ENCODE data around the gene HIGD1B.

Gene HIGD1B

DNA sequence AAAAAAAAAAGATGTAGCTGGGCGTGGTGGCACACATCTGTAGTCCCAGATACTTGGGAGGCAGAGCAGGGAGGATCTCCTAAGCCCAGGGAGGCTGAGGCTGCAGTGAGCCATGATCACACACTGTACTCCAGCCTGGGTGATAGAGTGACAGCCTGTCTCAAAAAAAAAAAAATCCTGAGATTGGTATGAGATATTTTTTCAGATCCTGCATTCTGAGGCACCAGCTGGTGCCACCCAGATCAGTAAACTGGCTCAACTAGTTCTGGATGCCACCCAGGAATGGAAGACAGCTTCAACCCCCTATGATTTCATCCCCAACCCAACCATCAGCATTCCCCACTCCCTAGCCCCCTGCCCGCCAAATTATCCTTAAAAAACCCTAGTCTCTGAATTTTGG lies 10.5 kb upstream of the HIGD1B start:
- DNase-seq (ENCODE audit: low read depth) = no peak

DNA sequence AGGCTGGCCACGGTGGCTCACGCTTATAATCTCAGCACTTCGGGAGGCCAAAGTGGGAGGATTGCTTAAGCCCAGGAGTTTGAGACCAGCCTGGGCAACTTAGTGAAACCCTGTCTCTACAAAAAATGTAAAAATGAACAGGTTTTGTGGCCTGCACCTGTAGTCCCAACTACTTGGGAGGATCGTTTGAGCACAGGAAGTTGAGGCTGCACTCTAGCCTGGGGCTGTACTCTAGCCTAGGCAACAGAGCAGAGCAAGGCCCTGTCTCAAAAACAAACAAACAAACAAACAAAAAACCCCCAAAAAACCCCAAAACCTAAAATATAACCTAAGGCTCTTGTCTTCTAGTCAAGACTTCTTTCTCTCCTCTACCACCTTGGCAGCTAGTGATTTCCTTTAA lies 7.4 kb upstream of the HIGD1B start:
- DNase-seq (ENCODE audit: low read depth) = no peak

DNA sequence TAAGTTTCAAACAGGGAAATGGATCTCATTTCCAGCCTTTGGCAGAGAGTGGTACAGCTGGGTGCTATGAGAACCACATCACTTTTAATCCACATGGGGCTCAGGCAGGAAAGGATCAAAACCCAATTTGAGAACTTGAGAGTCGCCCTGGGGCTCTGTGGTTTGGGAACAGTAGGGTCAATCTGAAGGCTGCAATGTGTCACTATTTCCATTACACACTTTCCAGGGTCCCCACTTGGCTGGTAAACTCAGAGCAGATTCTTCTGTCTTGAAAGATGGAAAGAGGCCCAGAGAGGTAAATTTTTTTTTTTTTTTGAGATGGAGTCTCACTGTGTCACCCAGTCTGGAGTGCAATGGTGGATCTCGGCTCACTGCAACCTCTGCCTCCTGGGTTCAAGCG lies 6.7 kb upstream of the HIGD1B start:
- DNase-seq (ENCODE audit: low read depth) = no peak

- no peak for DNase-seq (ENCODE audit: low read depth)
Measured at GRCh38 chr17:44842748-44843147, 4.9 kb upstream of the HIGD1B start.

GRCh38 chr17:44844390-44844830 lies 3.3 kb upstream of the HIGD1B start:
- DNase-seq (ENCODE audit: low read depth) = no peak

DNA sequence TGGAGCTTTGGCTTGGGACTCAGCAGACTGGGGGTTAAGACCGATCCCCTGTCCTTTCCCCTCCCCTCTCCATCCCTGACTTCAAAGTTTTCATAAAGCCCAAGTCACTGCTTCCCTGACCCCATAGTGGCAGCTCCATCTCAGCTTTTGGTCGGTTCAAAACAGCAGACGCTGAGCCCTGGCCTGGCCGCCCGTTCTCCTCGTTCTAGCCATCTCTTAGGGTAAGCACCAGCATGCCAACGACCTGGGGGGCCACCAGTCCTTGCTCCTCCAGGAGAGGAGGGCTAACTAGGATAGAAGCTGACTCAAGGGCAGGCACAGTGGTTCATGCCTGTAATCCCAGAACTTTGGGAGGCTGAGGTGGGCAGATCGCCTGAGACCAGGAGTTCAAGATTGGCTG lies 1.5 kb upstream of the HIGD1B start:
- no peak for DNase-seq (ENCODE audit: low read depth)

GRCh38 chr17:44848257-44848795 lies 643 bp downstream of the HIGD1B start:
- no peak for DNase-seq (ENCODE audit: low read depth)

GRCh38 chr17:44848961-44849489 lies 1.3 kb downstream of the HIGD1B start:
- DNase-seq (ENCODE audit: low read depth) = no peak

DNA sequence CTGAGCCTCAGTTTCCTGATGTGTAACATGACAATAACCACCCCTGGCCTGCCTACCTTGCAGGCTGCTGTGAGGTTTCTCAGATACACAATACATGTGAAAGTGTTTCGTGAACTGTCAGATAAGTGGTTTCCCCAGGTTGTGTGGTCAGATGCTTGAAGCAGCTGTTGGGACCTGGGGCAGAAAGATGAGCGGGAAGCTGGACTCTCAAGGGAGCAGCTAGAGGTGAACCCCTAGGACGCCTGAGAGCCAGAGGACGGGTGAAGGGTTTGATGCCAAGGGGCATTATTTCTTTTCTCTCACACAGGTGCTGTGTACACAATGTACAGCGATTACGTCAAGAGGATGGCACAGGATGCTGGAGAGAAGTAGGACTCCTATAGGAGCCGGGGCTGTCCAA lies 2.3 kb downstream of the HIGD1B start:
- DNase-seq (ENCODE audit: low read depth) = no peak

DNA sequence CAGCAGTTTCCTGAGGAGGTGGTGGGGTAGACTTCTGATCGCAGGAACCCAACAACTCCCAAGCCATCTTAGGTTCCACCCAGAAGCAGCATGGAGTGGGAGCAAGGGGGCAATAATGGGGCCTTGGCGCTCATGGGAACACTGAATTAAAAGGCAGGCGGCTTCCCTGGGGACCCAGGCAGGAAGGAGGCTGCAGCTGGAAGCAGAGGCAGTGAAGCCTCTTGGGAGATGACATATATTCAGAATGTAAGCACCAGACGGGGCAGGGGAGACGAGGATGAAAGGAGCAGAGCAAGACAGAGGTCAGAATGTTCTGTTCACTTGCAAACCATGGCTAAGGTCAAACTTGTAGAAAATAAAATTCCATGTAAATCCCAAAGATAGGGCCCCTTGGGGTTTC lies 2.9 kb downstream of the HIGD1B start:
- no peak for DNase-seq (ENCODE audit: low read depth)

DNA sequence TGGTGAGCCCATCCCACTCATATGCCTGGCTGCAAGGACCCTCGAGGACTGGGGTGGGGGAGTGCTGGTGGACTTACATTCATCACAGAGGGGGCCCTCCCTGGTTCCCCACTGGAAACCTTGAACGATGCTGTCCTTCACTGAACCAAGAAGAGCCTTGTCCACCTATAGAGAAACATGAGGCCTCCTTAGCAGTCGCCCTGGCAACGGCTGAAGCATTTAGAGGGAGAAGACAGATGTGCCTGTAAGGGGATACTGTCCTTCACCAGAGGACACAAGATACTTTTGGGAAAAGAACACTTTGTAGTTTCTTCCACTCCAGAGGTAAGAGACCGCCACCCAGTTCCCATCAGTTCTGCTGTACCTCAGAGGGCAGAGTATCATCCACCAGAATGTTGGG lies 6.5 kb downstream of the HIGD1B start:
- no peak for DNase-seq (ENCODE audit: low read depth)

- no peak for DNase-seq (ENCODE audit: low read depth)
Measured at GRCh38 chr17:44859701-44860100, 12.0 kb downstream of the HIGD1B start.

DNA sequence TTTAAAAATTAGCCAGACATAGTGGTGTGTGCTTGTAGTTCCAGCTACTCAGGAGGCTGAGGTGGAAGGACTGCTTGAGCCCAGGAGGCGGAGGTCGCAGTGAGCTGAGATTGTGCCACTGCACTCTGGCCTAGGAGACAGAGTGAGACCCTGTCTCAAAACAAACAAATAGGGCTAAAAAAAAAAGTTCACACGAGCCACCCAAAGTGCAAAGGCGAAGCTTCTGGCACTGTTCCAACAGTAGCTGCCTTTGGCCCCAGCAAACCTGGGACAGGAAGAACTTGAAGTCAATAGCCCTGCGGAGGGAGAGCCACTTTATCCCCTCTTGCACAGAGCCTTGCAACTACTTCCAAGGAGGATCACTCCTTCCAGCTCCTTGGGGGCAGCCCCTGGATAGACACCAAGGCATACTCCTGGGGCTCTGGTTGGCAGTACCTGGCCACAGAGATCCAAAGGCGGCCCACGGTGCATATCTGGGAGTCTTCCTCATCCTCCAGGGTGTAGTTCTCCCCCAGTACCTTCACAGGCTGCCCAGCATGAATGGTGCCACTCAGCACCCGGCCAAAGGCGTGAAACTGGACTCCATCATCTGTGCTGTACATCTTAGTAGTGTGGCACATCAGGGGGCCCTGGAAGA lies 14.7 kb downstream of the HIGD1B start:
- DNase-seq (ENCODE audit: low read depth) = no peak

DNA sequence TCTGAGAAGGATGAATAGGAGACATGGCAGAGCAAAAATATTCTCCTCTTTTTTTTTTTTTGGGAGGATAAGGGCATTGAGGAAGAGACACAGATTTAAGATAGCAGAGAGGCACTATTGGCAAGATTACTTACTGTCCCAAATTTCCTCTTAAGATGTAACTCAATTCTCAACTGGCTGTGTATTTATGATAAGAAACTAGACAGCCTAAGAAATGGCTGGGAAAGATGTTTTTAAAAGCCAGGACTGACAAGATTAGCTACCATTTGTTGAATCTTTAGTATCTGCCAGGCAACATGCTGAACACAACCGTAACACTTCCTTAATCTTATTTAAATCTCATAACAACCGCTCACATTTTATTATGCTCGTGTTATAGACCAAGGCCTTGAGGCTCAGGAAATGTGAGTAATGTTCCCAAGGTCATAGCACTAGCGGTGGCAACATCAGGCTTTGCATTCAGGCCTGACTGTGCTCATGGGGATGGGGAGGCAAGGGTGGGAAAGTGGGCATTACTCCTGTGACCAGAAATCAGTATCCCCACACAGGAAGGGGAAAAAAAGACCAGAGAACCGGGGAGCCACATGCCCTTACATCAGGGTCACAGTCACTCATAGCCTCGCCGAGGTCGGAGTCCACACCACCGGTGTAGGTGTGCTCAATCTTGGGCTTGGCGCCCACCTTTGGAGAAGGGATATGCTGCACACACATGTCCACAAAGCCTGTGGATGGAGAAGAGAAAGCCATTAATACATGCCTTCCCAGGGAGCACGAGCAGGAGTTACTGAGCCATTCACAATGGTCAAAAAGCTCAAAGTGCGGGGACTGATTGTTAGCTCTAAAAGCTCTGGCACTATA lies 15.6 kb downstream of the HIGD1B start:
- DNase-seq (ENCODE audit: low read depth) = no peak

DNA sequence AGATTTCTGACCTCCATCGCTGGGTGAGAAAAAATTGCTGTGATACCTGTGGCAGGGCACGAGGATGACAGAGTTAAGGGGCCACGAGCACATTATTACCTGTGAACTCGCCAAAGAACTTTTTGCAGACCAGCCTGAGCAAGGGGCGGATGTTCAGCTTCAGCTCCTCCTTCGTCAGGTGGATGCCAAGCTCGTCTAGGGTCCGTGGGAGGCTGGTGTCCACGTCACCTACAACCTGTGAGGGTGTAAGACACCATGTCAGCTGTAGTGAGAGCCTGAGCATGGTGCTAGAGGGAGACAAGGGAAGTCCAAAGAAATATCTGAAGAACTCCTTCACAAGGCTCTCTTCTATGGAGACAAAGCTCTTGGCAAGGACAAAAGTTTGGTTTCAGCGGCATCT lies 17.1 kb downstream of the HIGD1B start:
- no peak for DNase-seq (ENCODE audit: low read depth)

GRCh38 chr17:44865231-44865660 lies 17.6 kb downstream of the HIGD1B start:
- DNase-seq (ENCODE audit: low read depth) = peak; percentile 60

DNA sequence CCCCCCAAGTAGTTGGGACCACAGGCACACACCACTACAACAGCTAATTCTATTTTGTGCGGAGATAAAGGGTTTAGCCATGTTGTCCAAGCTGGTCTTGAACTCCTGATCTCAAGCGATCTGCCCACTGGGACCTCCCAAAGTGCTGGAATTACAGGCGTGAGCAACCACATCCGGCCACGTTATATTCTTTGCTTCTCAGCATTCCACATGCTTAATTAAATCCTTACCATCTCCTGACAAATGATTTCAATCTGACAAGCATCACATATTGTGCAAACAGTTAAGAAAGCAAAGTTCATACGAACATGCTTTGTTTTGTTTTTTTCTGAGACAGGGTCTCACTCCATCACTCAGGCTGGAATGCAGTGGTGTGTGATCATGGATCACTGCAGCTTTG lies 18.2 kb downstream of the HIGD1B start:
- no peak for DNase-seq (ENCODE audit: low read depth)

DNA sequence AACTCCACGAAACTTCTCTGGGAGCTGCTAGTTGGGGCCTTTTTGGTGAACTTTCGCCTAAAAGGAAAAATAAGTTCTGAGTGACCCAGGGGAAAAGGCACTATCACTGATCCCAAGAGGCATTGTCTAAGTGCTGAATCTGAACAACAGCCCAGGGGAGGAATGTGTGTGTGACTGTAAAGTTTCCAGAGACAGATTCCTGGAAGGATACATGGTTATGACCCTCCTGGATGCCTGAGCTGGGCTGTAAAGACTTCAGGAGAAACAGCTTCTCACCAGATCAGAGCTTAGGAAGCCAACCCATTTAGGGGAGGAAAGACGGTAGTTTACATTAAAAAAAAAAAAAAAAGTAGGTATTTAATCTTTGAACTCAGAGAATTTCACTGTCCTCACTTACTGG lies 20.2 kb downstream of the HIGD1B start:
- no peak for DNase-seq (ENCODE audit: low read depth)

DNA sequence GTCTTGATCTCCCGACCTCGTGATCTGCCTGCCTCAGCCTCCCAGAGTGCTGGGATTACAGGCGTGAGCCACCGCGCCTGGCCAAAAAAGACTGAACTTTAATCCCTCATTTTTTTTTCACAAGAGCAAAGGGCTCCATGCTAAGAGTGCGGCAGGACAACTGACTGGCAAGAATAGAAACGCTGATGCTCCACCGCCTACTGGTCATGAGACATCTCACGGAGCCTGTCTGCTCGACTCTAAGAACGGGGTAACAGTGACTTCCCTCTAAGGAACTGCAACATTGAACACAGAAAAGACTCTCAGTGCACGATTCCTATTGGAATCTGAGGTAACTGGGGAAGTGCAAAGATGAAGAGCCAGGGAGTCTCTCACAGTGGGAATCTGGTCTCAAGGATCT lies 23.9 kb downstream of the HIGD1B start:
- no peak for DNase-seq (ENCODE audit: low read depth)

DNA sequence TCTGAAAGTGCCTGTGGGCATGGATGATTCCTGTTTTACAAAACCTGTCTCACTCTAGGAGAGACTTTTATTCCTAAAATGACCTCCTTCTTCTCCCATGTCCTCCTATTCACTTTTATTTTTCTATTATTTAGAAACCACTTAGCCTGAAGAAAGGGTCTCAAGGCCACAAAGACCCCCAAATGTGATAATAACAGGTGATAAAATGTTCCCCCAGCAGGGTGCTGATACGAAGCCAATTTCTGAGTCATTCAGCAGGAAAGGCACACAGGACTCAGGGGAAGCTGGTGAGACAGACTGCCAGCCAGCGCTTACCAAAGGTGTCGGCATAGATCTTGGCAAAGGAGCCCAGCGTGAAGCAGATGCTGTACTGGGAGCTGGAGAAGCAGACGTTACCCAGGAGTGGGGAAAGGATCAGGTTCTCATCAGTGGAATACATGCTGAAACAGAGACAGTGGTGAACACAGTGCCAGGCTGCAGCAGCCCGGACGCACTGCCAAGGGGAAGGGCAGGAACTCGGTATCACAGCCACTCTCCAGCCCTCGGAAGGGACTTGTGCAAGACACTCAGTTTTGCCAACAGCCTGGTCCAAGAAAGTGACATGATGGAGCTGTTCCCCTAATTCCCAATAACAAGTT lies 24.6 kb downstream of the HIGD1B start:
- no peak for DNase-seq (ENCODE audit: low read depth)

DNA sequence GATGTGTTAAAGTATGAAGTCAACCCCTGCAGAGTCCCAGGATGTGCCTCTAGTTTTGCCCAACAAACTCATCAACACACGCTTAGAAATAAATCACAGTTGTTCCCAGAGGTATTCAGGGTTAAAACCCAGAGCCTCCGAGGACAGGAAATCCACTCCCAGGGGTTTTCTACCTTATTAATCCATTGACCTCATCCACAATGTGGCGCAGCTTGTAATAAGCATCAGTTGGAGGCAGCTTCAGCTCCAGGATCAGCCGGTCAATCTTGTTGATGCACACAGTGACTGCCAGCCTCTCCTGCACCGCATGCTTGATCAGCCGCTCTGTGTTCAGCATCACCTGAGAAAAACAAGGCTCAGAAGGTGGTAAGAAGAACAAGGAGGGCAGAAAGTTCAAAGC lies 28.1 kb downstream of the HIGD1B start:
- DNase-seq (ENCODE audit: low read depth) = no peak

DNA sequence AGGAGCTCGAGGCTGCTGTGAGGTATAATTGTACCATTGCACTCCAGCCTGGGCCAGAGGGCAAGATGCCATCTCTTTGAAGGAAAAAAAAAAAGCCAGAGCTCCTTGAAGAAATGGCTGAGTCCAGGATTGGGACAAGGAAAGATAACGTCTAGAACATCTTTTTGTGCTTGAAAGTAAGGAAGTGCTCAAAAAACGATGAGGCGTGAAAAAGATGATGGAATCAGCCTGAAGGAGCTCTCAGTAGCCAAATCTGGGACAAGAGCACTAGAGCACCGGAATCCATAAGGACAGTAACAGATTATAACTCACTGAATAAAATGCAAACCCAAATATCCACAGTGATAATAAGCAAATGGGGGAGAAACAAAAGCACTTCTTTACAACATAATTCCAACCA lies 29.4 kb downstream of the HIGD1B start:
- no peak for DNase-seq (ENCODE audit: low read depth)

Data from activated T-cell treated with anti-CD3 and anti-CD28 coated beads for 24 hours (primary cell).